Activated naive CD8-positive, alpha-beta T cell treated with anti-CD3 and anti-CD28 coated beads for 36 hours (primary cell): ENCODE results near the gene SMIM13. TPM values are rescaled to one million over a fixed set of nuclear protein-coding genes. Genes with fewer than 3 reads are reported as not detected.
"Not testable (repeated sequence)": the region's sequence is repeated elsewhere in the genome, so short reads cannot be mapped to it uniquely, and the experiment has no call there.

Experiments
- DNase-seq: peaks from one replicate; pipeline ENCODE4 v3.0.0; 2021
- H3K27ac Mint-ChIP-seq: one replicate; pipeline ENCODE4 v1.8.0; 2022; ENCODE audit warnings: mild to moderate bottlenecking, moderate library complexity, mixed read lengths
- H3K27me3 Mint-ChIP-seq: one replicate; pipeline ENCODE4 v1.8.0; 2022; ENCODE audit warnings: mild to moderate bottlenecking, mixed read lengths
- H3K36me3 Mint-ChIP-seq: one replicate; pipeline ENCODE4 v1.8.0; 2021; ENCODE audit warnings: mild to moderate bottlenecking, mixed read lengths
- H3K4me1 Mint-ChIP-seq: one replicate; pipeline ENCODE4 v1.8.0; 2021; ENCODE audit warnings: mixed read lengths
- H3K4me3 Mint-ChIP-seq: one replicate; pipeline ENCODE4 v1.8.0; 2022; ENCODE audit warnings: mild to moderate bottlenecking, moderate library complexity, mixed read lengths
- H3K9me3 Mint-ChIP-seq: one replicate; pipeline ENCODE4 v1.8.0; 2022; ENCODE audit warnings: mixed read lengths
- total RNA-seq, 2 experiments: library from RNA; stranded (reverse); gene quantifications; one replicate each; pipeline ENCODE4 v1.2.3, GENCODE V29; 2021

The SMIM13 gene
- total RNA-seq, 2 experiments from 2014 or later = 15.2 to 15.9 TPM

GRCh38 chr6:11096109-11096508, 2.5 kb downstream of the SMIM13 start:
- Mint-ChIP-seq H3K27ac (peak overlapping the region; percentile 21), H3K4me3 (peak overlapping the region; percentile 74), H3K4me1 (peaks cover 25% of the 10 kb centered on the region), H3K27me3 (no peaks in the 10 kb centered on the region), H3K9me3 (peaks cover 3% of the 10 kb centered on the region), H3K36me3 (peaks cover 35% of the 10 kb centered on the region)
- no peak for DNase-seq

DNA sequence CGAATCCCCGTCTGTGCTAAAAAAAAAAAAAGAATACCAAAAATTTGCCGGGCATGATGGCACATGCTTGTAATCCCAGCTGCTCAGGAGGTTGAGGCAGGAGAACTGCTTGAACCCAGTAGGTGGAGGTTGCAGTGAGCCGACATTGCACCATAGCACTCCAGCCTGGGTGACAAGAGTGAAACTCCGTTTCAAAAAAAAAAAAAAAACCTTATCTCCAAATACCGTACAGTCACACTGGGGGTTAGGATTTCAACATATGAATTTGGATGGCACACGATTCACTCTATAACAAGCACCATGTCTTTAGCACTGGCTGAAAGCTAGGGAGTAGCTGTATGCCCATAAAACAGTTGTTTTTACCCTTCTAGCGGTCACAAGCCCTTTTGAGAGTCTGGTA, 3.8 kb downstream of the SMIM13 start:
- H3K4me3 Mint-ChIP-seq = no peak overlapping the region
- H3K27ac Mint-ChIP-seq = no peak overlapping the region
- no peak for DNase-seq
- H3K36me3 Mint-ChIP-seq = peaks cover 43% of the 10 kb centered on the region
- peaks cover 3% of the 10 kb centered on the region for H3K9me3 Mint-ChIP-seq
- no peaks in the 10 kb centered on the region for H3K27me3 Mint-ChIP-seq
- peaks cover 28% of the 10 kb centered on the region for H3K4me1 Mint-ChIP-seq

DNA sequence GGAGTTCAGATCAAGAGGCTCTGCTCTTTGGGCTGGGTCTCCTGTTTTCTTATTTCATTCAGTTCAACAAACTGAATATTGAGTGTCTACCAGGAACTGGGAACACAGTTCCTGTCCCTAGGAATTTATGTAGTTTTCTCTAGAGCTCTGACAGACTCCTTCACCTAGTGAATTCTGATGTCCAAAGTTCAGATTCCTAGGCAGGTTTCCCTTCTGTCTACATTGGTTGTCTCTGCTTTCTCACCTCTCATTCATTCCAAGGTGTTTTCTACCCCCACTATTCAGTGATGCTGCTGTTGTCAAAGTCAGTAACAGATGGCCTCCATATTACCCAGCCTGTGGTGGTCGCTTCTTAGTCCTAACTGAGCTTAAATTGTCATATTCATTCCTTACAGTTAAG, 4.4 kb downstream of the SMIM13 start:
- no peak overlapping the region for H3K27ac Mint-ChIP-seq

GRCh38 chr6:11101417-11101816, 7.8 kb downstream of the SMIM13 start:
- peaks cover 11% of the 10 kb centered on the region for H3K4me1 Mint-ChIP-seq
- H3K9me3 Mint-ChIP-seq = peaks cover 3% of the 10 kb centered on the region
- H3K36me3 Mint-ChIP-seq = peaks cover 48% of the 10 kb centered on the region
- DNase-seq = no peak
- H3K27ac Mint-ChIP-seq = no peak overlapping the region
- H3K4me3 Mint-ChIP-seq = no peak overlapping the region
- no peaks in the 10 kb centered on the region for H3K27me3 Mint-ChIP-seq

More for the DNA sequence above, 4.4 kb downstream of the SMIM13 start:
- Mint-ChIP-seq H3K4me1 (peaks cover 28% of the 10 kb centered on the region), H3K4me3 (no peak overlapping the region), H3K9me3 (peaks cover 3% of the 10 kb centered on the region), H3K36me3 (peaks cover 48% of the 10 kb centered on the region), H3K27me3 (no peaks in the 10 kb centered on the region)
- DNase-seq = no peak

- Mint-ChIP-seq H3K4me3 (no peak overlapping the region), H3K36me3 (peaks cover 49% of the 10 kb centered on the region), H3K4me1 (peaks cover 15% of the 10 kb centered on the region), H3K9me3 (peaks cover 3% of the 10 kb centered on the region), H3K27me3 (no peaks in the 10 kb centered on the region), H3K27ac (no peak overlapping the region)
- no peak for DNase-seq
These were observed 9.4 kb downstream of the SMIM13 start for GRCh38 chr6:11103065-11103464.

GRCh38 chr6:11108726-11109125, 15.1 kb downstream of the SMIM13 start:
- peaks cover 18% of the 10 kb centered on the region for H3K36me3 Mint-ChIP-seq
- H3K4me3 Mint-ChIP-seq = no peak overlapping the region
- DNase-seq = no peak
- H3K27ac Mint-ChIP-seq = no peak overlapping the region
- peaks cover 19% of the 10 kb centered on the region for H3K4me1 Mint-ChIP-seq
- no peaks in the 10 kb centered on the region for H3K9me3 Mint-ChIP-seq
- no peaks in the 10 kb centered on the region for H3K27me3 Mint-ChIP-seq

DNA sequence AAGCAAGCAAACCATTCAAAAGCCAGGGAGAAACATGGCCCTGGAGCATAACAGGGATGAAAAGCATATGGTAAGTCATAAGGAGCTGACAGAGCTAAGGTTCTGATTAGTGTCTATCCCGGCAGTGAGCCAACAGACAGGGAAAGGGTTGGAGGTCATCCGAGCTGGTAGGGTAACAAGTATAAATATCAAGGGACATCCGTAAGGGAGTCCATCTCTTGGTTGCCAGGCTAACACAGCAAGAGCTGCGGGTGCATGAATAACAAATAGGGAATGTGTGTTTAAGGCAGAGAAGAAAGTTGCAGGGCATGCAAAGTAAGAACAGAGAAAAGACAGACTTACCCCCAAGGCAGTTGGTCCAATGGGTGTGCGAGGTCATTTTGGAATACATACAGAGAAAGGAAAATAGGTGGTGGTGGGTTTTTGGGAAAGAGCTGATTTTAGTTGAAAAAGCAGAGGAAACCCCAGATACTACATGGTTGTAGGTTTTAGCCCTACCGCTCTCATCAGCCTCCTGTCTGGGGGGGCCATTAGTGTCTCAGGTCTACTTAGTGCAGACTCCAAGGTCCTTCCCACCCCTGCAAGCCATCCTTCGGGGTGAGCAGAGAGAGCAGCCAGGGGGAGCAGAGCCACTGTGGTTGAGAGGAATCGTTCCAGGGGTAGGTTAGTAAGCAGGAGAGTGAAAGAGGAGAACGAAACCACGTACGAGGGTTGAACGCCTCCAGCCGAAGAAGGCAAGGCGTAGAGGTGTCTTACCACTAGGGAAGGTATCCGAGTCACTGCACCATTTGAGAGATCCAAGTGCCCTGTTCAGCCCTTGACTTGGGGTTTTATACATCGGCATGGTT, 17.5 kb downstream of the SMIM13 start, which contains the start of gene ERVFRD-1:
ERVFRD-1 (minus strand) TSS at position 805 of the 848 bp plus-strand sequence. CDS start 6,415 bp downstream, outside the sequence.
- Mint-ChIP-seq H3K27me3 (no peaks in the 10 kb centered on the region), H3K36me3 (peaks cover 18% of the 10 kb centered on the region), H3K9me3 (no peaks in the 10 kb centered on the region), H3K4me3 (peak within 1 kb of the TSS; percentile 29), H3K27ac (no peak within 1 kb of the TSS), H3K4me1 (peaks cover 22% of the 10 kb centered on the region)
- DNase-seq = no peak

DNA sequence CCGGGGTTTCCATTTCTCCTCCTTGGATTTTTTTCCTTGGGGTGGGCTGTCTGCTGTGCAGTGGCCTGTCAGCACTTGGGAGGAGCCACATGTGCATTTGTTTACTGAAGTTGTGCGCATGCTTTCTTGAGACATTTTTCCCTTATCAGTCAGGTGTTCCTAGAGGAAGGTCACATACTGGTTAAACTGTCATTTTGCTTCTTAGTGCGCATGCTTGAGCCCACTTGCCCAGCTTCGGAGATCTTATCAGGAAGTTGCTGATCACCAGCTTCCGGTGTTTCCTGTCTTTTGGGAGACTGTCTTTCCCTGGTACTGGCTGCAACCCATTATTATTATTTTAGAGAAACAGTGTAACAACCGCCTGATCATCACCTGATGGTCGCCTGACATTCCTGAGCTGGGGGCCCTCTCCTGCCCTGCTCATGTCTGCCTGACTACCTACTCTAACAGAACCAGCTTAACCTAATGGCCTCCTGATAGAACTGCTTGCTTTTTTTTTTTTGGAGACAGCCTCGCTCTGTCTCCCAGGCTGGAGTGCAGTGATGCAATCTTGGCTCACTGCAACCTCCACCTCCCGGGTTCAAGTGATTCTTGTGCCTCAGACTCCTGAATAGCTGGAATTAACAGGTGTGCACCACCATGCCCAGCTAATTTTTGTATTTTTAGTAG, 18.3 kb downstream of the SMIM13 start:
- Mint-ChIP-seq H3K36me3 (peaks cover 18% of the 10 kb centered on the region), H3K4me3 (peak overlapping the region; percentile 29), H3K27me3 (no peaks in the 10 kb centered on the region), H3K9me3 (no peaks in the 10 kb centered on the region), H3K27ac (no peak overlapping the region), H3K4me1 (peaks cover 26% of the 10 kb centered on the region)
- DNase-seq = no peak

DNA sequence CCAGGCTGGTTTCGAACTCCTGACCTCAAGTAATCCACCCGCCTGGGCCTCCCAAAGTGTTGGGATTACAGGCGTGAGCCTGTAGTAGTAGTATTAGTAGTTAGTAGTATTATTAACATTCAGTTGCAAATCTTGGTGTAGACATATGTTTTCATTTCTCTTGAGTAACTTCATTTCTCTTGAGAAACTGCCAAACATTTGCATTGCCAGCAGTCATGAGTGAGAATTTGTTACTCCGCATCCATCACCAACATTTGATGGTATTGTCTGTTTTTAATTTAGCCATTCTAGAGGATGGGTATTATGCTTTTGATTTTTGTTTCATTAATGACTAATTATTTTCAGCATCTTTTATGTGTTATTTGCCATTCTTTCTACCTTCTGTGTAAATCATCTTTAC, 19.4 kb downstream of the SMIM13 start:
- peaks cover 22% of the 10 kb centered on the region for H3K4me1 Mint-ChIP-seq
- H3K27me3 Mint-ChIP-seq = no peaks in the 10 kb centered on the region
- DNase-seq = no peak
- no peak overlapping the region for H3K27ac Mint-ChIP-seq
- peaks cover 12% of the 10 kb centered on the region for H3K36me3 Mint-ChIP-seq
- H3K4me3 Mint-ChIP-seq = no peak overlapping the region
- H3K9me3 Mint-ChIP-seq = no peaks in the 10 kb centered on the region

- peaks cover 16% of the 10 kb centered on the region for H3K36me3 Mint-ChIP-seq
These were observed 22.3 kb downstream of the SMIM13 start for GRCh38 chr6:11115808-11116536.

DNA sequence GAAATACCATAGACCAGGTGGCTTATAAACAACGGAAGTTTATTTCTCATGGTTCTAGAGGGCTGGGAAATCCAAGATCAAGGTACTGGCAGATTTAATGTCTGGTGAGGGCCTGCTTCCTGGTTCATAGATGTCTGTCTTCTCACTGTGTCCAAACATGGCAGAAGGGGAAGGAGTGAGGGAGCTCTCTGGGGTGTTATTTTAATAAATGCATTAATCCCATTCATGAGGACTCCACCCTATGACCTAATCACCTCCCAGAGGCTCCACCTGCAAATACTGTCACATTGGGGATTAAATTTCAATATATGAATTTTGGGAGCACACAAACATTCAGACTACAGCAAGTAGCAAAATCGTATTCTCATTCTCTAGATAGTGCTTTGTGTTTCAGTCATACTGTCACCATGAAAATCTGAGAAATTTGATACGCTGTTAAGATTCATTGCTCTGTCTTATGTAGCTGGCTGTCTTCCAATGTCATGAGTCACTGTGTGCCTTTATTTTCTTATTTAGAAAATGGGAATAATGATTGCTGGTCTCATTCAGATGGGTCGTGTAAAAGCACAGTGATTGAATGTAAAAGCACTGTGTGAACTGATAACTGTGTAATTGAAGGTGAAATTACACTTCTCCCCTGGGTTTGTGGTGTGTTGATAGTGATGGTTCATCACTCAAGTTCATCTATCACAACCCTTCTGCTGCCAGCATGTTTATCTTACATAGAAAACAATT, 26.8 kb downstream of the SMIM13 start:
- no peaks in the 10 kb centered on the region for H3K27me3 Mint-ChIP-seq
- DNase-seq = no peak
- H3K27ac Mint-ChIP-seq = no peak overlapping the region
- peaks cover 28% of the 10 kb centered on the region for H3K4me1 Mint-ChIP-seq
- H3K9me3 Mint-ChIP-seq = no peaks in the 10 kb centered on the region
- peaks cover 13% of the 10 kb centered on the region for H3K36me3 Mint-ChIP-seq
- no peak overlapping the region for H3K4me3 Mint-ChIP-seq

More at GRCh38 chr6:11115808-11116536, 22.3 kb downstream of the SMIM13 start:
- H3K4me3 Mint-ChIP-seq, H3K27ac Mint-ChIP-seq, DNase-seq, H3K9me3 Mint-ChIP-seq, H3K27me3 Mint-ChIP-seq: not testable (repeated sequence)
- H3K4me1 Mint-ChIP-seq = peaks cover 30% of the 10 kb centered on the region

GRCh38 chr6:11121851-11122250, 28.2 kb downstream of the SMIM13 start:
- Mint-ChIP-seq H3K36me3 (peaks cover 24% of the 10 kb centered on the region), H3K4me1 (peaks cover 21% of the 10 kb centered on the region), H3K9me3 (no peaks in the 10 kb centered on the region), H3K27ac (no peak overlapping the region), H3K4me3 (no peak overlapping the region), H3K27me3 (no peaks in the 10 kb centered on the region)
- no peak for DNase-seq

DNA sequence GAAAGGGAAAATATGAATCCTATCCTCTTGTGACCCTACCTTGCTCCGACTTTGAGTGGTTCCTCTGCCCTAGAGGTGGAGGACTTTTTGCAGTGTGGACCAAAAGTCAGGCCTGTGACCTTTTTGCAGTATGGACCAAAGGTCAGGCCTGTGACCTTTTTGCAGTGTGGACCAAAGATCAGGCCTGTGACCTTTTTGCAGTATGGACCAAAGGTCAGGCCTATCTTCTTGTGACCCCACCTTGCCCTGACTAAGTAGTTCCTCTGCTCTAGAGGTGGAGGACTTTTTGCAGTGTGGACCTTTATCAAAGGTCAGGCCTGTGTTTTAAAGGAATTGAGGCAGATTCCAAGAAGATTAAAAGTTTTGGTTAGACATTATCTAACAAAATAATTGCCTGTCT, 28.7 kb downstream of the SMIM13 start:
- Mint-ChIP-seq H3K4me3 (no peak overlapping the region), H3K27ac (peak overlapping the region; percentile 36), H3K27me3 (no peaks in the 10 kb centered on the region), H3K4me1 (peaks cover 21% of the 10 kb centered on the region), H3K9me3 (no peaks in the 10 kb centered on the region), H3K36me3 (peaks cover 27% of the 10 kb centered on the region)
- DNase-seq = no peak

DNA sequence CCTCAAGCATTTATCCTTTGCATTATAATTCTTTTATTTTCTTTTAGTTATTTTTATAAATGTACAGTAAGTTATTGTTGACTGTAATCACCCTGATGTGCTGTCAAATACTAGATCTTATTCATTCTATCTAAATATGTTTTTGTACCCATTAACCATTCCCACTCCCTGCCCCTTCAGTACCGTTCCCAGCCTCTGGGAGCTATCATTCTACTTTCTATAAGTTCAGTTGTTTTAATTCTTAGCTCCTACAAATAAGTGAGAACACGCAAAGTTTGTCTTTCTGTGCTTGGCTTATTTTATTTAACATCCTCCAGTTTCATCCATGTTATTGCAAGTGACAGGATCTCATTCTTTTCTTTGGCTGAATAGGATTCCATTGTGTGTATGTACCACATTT, 30.3 kb downstream of the SMIM13 start:
- Mint-ChIP-seq H3K4me3 (no peak overlapping the region), H3K4me1 (peaks cover 21% of the 10 kb centered on the region), H3K27me3 (no peaks in the 10 kb centered on the region), H3K36me3 (peaks cover 29% of the 10 kb centered on the region), H3K9me3 (no peaks in the 10 kb centered on the region), H3K27ac (no peak overlapping the region)
- no peak for DNase-seq
